Tongue (tissue), 2 donors: ENCODE results near the gene ARSI. TPM values are rescaled to one million over a fixed set of nuclear protein-coding genes. Genes with fewer than 3 reads are reported as not detected.
"Not testable (repeated sequence)": the region's sequence is repeated elsewhere in the genome, so short reads cannot be mapped to it uniquely, and the experiment has no call there.

Source experiments
- DNase-seq: peaks from one replicate; pipeline ENCODE4 v3.0.0-alpha.2; 2015
- total RNA-seq: library from RNA; depleted of rRNA; stranded (reverse); fragments of >200 nt; gene quantifications from one replicate; pipeline ENCODE4 v1.2.3, GENCODE V29; 2014

The ARSI gene
- total RNA-seq, 1 donor from 2014 or later: 18.9 TPM

GRCh38 chr5:150265870-150266383 lies 36.8 kb downstream of the ARSI start:
- no peak for DNase-seq

- DNase-seq: no peak
Measured at GRCh38 chr5:150264667-150265603, 37.8 kb downstream of the ARSI start.

- DNase-seq: peak; percentile 45
Measured at GRCh38 chr5:150263801-150264621, 38.7 kb downstream of the ARSI start.

GRCh38 chr5:150263375-150263775 lies 39.3 kb downstream of the ARSI start:
- DNase-seq: no peak

GRCh38 chr5:150262502-150262901 lies 40.2 kb downstream of the ARSI start:
- no peak for DNase-seq

- no peak for DNase-seq
Measured at GRCh38 chr5:150261231-150261630, 41.5 kb downstream of the ARSI start.

- DNase-seq: peak; percentile 52
Measured at GRCh38 chr5:150258130-150258529, 44.6 kb downstream of the ARSI start.

- no peak for DNase-seq
Measured at GRCh38 chr5:150257424-150257823, 45.3 kb downstream of the ARSI start.

- no peak for DNase-seq
Measured at GRCh38 chr5:150256410-150257064, 46.2 kb downstream of the ARSI start.

- no peak for DNase-seq
Measured at GRCh38 chr5:150255659-150256409, 46.9 kb downstream of the ARSI start.

GRCh38 chr5:150254774-150255173 lies 47.9 kb downstream of the ARSI start:
- no peak for DNase-seq

GRCh38 chr5:150254363-150254762 lies 48.3 kb downstream of the ARSI start:
- DNase-seq: no peak

- no peak for DNase-seq
Measured at GRCh38 chr5:150253416-150254208, 49.1 kb downstream of the ARSI start.

GRCh38 chr5:150252489-150252888 lies 50.2 kb downstream of the ARSI start:
- no peak for DNase-seq

- no peak for DNase-seq
Measured at GRCh38 chr5:150251504-150251903, 51.2 kb downstream of the ARSI start.

GRCh38 chr5:150249744-150250143 lies 53.0 kb downstream of the ARSI start:
- no peak for DNase-seq

GRCh38 chr5:150248946-150249345 lies 53.8 kb downstream of the ARSI start:
- DNase-seq: no peak

GRCh38 chr5:150248493-150248892 lies 54.2 kb downstream of the ARSI start:
- DNase-seq: not testable (repeated sequence)

GRCh38 chr5:150247726-150248125 lies 55.0 kb downstream of the ARSI start:
- DNase-seq: no peak

- peak; percentile 31 for DNase-seq
Measured at GRCh38 chr5:150246835-150247234, 55.9 kb downstream of the ARSI start.

- peak; percentile 33 for DNase-seq
Measured at GRCh38 chr5:150246429-150246828, 56.3 kb downstream of the ARSI start.
